Fibroblast of the aortic adventitia (primary cell): ENCODE data around the gene MGLL. TPM values are rescaled to one million over a fixed set of nuclear protein-coding genes. Genes with fewer than 3 reads are reported as not detected.
A peak's percentile ranks its signal among the peaks of the same experiment; 100 is the strongest.

Experiments
- DNase-seq: peaks from one replicate; pipeline ENCODE4 v3.0.0-alpha.2; 2010; ENCODE audit warnings: low read depth
- H3K4me3 ChIP-seq: 2 replicates; pipeline ENCODE4 v1.5.1; 2011; ENCODE audit warnings: low read depth, mild to moderate bottlenecking, control low read depth, low read length, moderate library complexity
- total RNA-seq: library from RNA; depleted of rRNA; stranded (reverse); fragments of >200 nt; gene quantifications from 2 replicates; pipeline ENCODE4 v1.2.3, GENCODE V29; 2012; ENCODE audit warnings: low replicate concordance
- TF ChIP-seq, protein P1 (sequence below): IDR thresholded peaks from 2 replicates; pipeline ENCODE4 v1.5.1; 2011; ENCODE audit warnings: mild to moderate bottlenecking, low read length, control low read depth, inconsistent platforms; ENCODE audit not compliant: insufficient read depth

MGLL gene
- total RNA-seq, 1 donor, result 25.8 TPM

GRCh38 chr3:127768346-127769008 is 53.8 kb downstream of the MGLL start:
- DNase-seq, result peak; percentile 98
- TF ChIP-seq, protein P1, sequence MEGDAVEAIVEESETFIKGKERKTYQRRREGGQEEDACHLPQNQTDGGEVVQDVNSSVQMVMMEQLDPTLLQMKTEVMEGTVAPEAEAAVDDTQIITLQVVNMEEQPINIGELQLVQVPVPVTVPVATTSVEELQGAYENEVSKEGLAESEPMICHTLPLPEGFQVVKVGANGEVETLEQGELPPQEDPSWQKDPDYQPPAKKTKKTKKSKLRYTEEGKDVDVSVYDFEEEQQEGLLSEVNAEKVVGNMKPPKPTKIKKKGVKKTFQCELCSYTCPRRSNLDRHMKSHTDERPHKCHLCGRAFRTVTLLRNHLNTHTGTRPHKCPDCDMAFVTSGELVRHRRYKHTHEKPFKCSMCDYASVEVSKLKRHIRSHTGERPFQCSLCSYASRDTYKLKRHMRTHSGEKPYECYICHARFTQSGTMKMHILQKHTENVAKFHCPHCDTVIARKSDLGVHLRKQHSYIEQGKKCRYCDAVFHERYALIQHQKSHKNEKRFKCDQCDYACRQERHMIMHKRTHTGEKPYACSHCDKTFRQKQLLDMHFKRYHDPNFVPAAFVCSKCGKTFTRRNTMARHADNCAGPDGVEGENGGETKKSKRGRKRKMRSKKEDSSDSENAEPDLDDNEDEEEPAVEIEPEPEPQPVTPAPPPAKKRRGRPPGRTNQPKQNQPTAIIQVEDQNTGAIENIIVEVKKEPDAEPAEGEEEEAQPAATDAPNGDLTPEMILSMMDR, result peak; percentile 17

GRCh38 chr3:127767126-127767525 is 55.2 kb downstream of the MGLL start:
- TF ChIP-seq, protein P1, result no peak
- H3K4me3 ChIP-seq, result no peak overlapping the region
- DNase-seq, result no peak

More at GRCh38 chr3:127768346-127769008, 53.8 kb downstream of the MGLL start:
- no peak overlapping the region for H3K4me3 ChIP-seq

- DNase-seq, result no peak
- TF ChIP-seq, protein P1, result no peak
- H3K4me3 ChIP-seq, result no peak overlapping the region
These were observed 56.6 kb downstream of the MGLL start for GRCh38 chr3:127765735-127766134.

GRCh38 chr3:127764841-127765362 is 57.4 kb downstream of the MGLL start:
- TF ChIP-seq, protein P1, result no peak
- DNase-seq, result peak; percentile 31
- no peak overlapping the region for H3K4me3 ChIP-seq

- TF ChIP-seq, protein P1, result no peak
- no peak for DNase-seq
- H3K4me3 ChIP-seq, result no peak overlapping the region
These were observed 58.0 kb downstream of the MGLL start for GRCh38 chr3:127764301-127764700.

DNA sequence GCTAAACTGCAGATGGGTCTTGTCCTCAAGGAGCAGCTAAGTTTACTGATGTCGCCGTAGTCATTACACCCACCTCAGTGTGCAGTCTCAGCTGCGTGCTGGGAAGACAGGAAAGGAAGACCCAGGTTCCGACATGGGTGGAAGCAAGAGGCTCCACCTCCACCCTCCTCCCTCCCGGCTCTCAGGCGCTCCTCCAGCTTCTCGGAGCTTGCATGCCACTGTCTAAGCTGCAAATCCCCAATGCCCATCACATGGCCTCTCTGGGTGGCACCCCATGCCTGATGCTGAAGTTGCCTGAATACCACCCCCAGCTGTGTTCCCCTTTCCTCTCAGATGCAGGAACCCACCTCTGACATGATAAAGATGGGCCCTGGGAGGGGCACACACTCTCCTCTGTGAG is 58.5 kb downstream of the MGLL start:
- H3K4me3 ChIP-seq, result no peak overlapping the region
- TF ChIP-seq, protein P1, result no peak
- DNase-seq, result no peak
